GM12875 (cell line): Measurements from ENCODE around the gene PRELID3B.

Experiments used
- H3K4me3 ChIP-seq: one replicate; pipeline ENCODE4 v1.5.1; 2011; ENCODE audit warnings: low read depth, low read length, control low read depth
- TF ChIP-seq, protein P1 (sequence below): IDR thresholded peaks from 2 replicates; pipeline ENCODE4 v1.5.1; 2011; ENCODE audit warnings: low read depth, mild to moderate bottlenecking, control low read depth, inconsistent platforms, low read length, moderate library complexity, borderline replicate concordance; ENCODE audit not compliant: insufficient read depth

The PRELID3B gene

DNA sequence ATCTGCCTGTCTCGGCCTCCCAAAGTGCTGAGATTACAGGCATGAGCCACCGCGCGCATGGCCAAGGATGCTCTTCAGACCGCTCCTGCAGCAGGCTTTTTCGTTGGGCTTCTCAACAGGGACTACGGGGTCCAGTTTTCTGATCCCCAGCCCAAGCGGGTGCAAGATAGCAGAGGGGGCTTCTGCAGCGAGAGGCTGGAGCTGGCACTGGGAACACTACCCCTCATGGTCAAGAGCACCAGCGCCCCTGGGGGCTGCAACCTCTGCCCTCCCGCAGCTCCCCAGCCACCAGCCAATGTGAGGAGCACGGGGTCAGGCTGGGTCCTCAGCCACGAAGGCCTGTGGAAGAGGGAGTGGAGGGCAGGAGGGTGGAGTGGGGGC is 41.5 kb downstream of the PRELID3B start:
- H3K4me3 ChIP-seq = no peak overlapping the region
- TF ChIP-seq, protein P1, sequence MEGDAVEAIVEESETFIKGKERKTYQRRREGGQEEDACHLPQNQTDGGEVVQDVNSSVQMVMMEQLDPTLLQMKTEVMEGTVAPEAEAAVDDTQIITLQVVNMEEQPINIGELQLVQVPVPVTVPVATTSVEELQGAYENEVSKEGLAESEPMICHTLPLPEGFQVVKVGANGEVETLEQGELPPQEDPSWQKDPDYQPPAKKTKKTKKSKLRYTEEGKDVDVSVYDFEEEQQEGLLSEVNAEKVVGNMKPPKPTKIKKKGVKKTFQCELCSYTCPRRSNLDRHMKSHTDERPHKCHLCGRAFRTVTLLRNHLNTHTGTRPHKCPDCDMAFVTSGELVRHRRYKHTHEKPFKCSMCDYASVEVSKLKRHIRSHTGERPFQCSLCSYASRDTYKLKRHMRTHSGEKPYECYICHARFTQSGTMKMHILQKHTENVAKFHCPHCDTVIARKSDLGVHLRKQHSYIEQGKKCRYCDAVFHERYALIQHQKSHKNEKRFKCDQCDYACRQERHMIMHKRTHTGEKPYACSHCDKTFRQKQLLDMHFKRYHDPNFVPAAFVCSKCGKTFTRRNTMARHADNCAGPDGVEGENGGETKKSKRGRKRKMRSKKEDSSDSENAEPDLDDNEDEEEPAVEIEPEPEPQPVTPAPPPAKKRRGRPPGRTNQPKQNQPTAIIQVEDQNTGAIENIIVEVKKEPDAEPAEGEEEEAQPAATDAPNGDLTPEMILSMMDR = no peak

GRCh38 chr20:59000326-59000725 is 42.3 kb downstream of the PRELID3B start:
- H3K4me3 ChIP-seq = no peak overlapping the region
- TF ChIP-seq, protein P1 = no peak

- no peak overlapping the region for H3K4me3 ChIP-seq
- TF ChIP-seq, protein P1 = no peak
Measured at GRCh38 chr20:58998656-58999055, 43.9 kb downstream of the PRELID3B start.

- TF ChIP-seq, protein P1 = no peak
- no peak overlapping the region for H3K4me3 ChIP-seq
Measured at GRCh38 chr20:58997141-58997770, 45.3 kb downstream of the PRELID3B start.

GRCh38 chr20:58996226-58996611 is 46.4 kb downstream of the PRELID3B start:
- TF ChIP-seq, protein P1 = no peak
- no peak overlapping the region for H3K4me3 ChIP-seq

- no peak overlapping the region for H3K4me3 ChIP-seq
- TF ChIP-seq, protein P1 = no peak
Measured at GRCh38 chr20:58995461-58996225, 46.9 kb downstream of the PRELID3B start.

GRCh38 chr20:58994390-58995159 is 48.0 kb downstream of the PRELID3B start:
- TF ChIP-seq, protein P1 = no peak

More at GRCh38 chr20:58994390-58995159, 48.0 kb downstream of the PRELID3B start:
- H3K4me3 ChIP-seq = no peak overlapping the region
